GM23338 (cell line): ENCODE measurements around the gene NFIB. TPM values are rescaled to one million over a fixed set of nuclear protein-coding genes. Genes with fewer than 3 reads are reported as not detected.

Source experiments
- ATAC-seq: fragments of 200-7000 bp; cut with Tn5 transposase; 3 replicates; pipeline ENCODE4 v1.9.1; 2020
- DNase-seq: peaks from one replicate; pipeline ENCODE4 v3.0.0-alpha.2; 2015; ENCODE audit warnings: low spot score
- H2AFZ ChIP-seq: fragments of 200-600 bp; sonication (generic); 2 replicates; pipeline ENCODE4 v1.8.0; 2016; ENCODE audit warnings: antibody characterized with exemption, mild to moderate bottlenecking, moderate library complexity
- H3F3A ChIP-seq: fragments of 200-600 bp; sonication (generic); replicated peaks from 2 replicates; pipeline ENCODE4 v1.8.0; 2017; ENCODE audit warnings: antibody characterized with exemption, mixed run types, low read depth
- H3K27ac ChIP-seq: fragments of 200-600 bp; sonication (generic); 2 replicates; pipeline ENCODE4 v1.6.1; 2016; ENCODE audit warnings: low read depth
- H3K27me3 ChIP-seq: fragments of 200-600 bp; sonication (generic); 2 replicates; pipeline ENCODE4 v1.8.0; 2016; ENCODE audit warnings: mild to moderate bottlenecking, mixed run types, moderate library complexity; ENCODE audit not compliant: insufficient read depth
- H3K36me3 ChIP-seq: fragments of 200-600 bp; sonication (generic); 2 replicates; pipeline ENCODE4 v1.8.0; 2016; ENCODE audit warnings: mild to moderate bottlenecking; ENCODE audit not compliant: insufficient read depth
- H3K4me1 ChIP-seq: fragments of 200-600 bp; sonication (generic); 2 replicates; pipeline ENCODE4 v1.8.0; 2016; ENCODE audit warnings: mild to moderate bottlenecking, moderate library complexity; ENCODE audit not compliant: insufficient read depth
- H3K4me2 ChIP-seq: fragments of 200-600 bp; sonication (generic); 2 replicates; pipeline ENCODE4 v1.7.1; 2017; ENCODE audit warnings: mixed run types
- H3K4me3 ChIP-seq: fragments of 200-600 bp; sonication (generic); 2 replicates; pipeline ENCODE4 v1.6.1; 2016; ENCODE audit warnings: mixed run types
- H3K79me2 ChIP-seq: fragments of 200-600 bp; sonication (generic); replicated peaks from 2 replicates; pipeline ENCODE4 v1.8.0; 2017; ENCODE audit warnings: mild to moderate bottlenecking; ENCODE audit not compliant: insufficient read depth
- H3K9me2 ChIP-seq: fragments of 200-600 bp; sonication (generic); 2 replicates; pipeline ENCODE4 v1.8.0; 2017; ENCODE audit not compliant: insufficient read depth
- H4K20me1 ChIP-seq: fragments of 200-600 bp; sonication (generic); replicated peaks from 2 replicates; pipeline ENCODE4 v1.8.0; 2017; ENCODE audit warnings: mild to moderate bottlenecking; ENCODE audit not compliant: insufficient read depth
- H3K27ac Mint-ChIP-seq: 2 replicates; pipeline ENCODE4 v1.8.0; 2020; ENCODE audit warnings: inconsistent platforms, mild to moderate bottlenecking, moderate library complexity, mixed read lengths
- H3K27me3 Mint-ChIP-seq: 3 replicates; pipeline ENCODE4 v1.8.0; 2022; ENCODE audit warnings: low read depth, mild to moderate bottlenecking, moderate library complexity, mixed read lengths, inconsistent platforms; ENCODE audit not compliant: insufficient read depth, poor library complexity
- H3K36me3 Mint-ChIP-seq: 3 replicates; pipeline ENCODE4 v1.8.0; 2021; ENCODE audit warnings: low read depth, mild to moderate bottlenecking, inconsistent platforms, moderate library complexity, mixed read lengths
- H3K4me1 Mint-ChIP-seq: 3 replicates; pipeline ENCODE4 v1.8.0; 2020; ENCODE audit warnings: mild to moderate bottlenecking, inconsistent platforms, mixed read lengths
- H3K4me3 Mint-ChIP-seq: 3 replicates; pipeline ENCODE4 v1.8.0; 2021; ENCODE audit warnings: moderate library complexity, mild to moderate bottlenecking, inconsistent platforms, mixed read lengths
- H3K9me3 Mint-ChIP-seq: 3 replicates; pipeline ENCODE4 v1.8.0; 2020; ENCODE audit warnings: moderate library complexity, mild to moderate bottlenecking, inconsistent platforms, mixed read lengths
- CREB1 ChIP-seq: fragments of 250-450 bp; sonication (Bioruptor Pico); IDR thresholded peaks from 2 replicates; pipeline ENCODE4 v1.5.0; 2020; ENCODE audit warnings: low read depth, mild to moderate bottlenecking, moderate library complexity
- EZH2 ChIP-seq: fragments of 200-600 bp; sonication (generic); IDR thresholded peaks from one replicate; pipeline ENCODE4 v1.8.0; 2017; ENCODE audit warnings: antibody characterized with exemption, mild to moderate bottlenecking, low read depth; ENCODE audit not compliant: unreplicated experiment
- JUNB ChIP-seq: IDR thresholded peaks from one replicate; pipeline ENCODE4 v1.6.1; 2016; ENCODE audit warnings: antibody characterized with exemption; ENCODE audit not compliant: unreplicated experiment
- NANOG ChIP-seq: IDR thresholded peaks from 2 replicates; pipeline ENCODE4 v1.6.1; 2016; ENCODE audit warnings: antibody characterized with exemption, borderline replicate concordance
- POLR2AphosphoS5 ChIP-seq: IDR thresholded peaks from 2 replicates; pipeline ENCODE4 v1.6.1; 2016; ENCODE audit warnings: antibody characterized with exemption, low read depth
- ZNF114 ChIP-seq: fragments of 250-450 bp; sonication (Bioruptor Pico); IDR thresholded peaks from 2 replicates; pipeline ENCODE4 v1.5.0; 2020; ENCODE audit warnings: mild to moderate bottlenecking, moderate library complexity
- polyA plus RNA-seq: library from polyadenylated mRNA; unstranded; fragments of >200 nt; fragmentation: Nextera tagmentation; extraction: Ambion mirVana; gene quantifications from 2 replicates; pipeline ENCODE4 v1.2.1, GENCODE V29; 2016
- total RNA-seq: library from RNA; depleted of rRNA; stranded (reverse); fragments of >200 nt; shearing (Covaris generic); gene quantifications from 2 replicates; pipeline ENCODE4 v1.2.3, GENCODE V29; 2014
- TF ChIP-seq, protein P1 (sequence below): IDR thresholded peaks from 2 replicates; pipeline ENCODE4 v1.6.1; 2016; ENCODE audit warnings: antibody characterized with exemption
- TF ChIP-seq, protein P2 (sequence below), 2 experiments: fragments of 200-600 bp in 1 of 2; sonication (generic) in 1 of 2; conservative IDR thresholded peaks; 2 replicates each; pipeline versions ENCODE4 v1.5.1 to v1.6.1; 2016 to 2017; ENCODE audit warnings: antibody characterized with exemption in 2 of 2, low read depth in 2 of 2, mild to moderate bottlenecking in 2 of 2, moderate library complexity in 1 of 2
- TF ChIP-seq, protein P3 (sequence below): fragments of 250-450 bp; sonication (Bioruptor Pico); IDR thresholded peaks from 2 replicates; pipeline ENCODE4 v1.5.0; 2020; ENCODE audit warnings: mild to moderate bottlenecking, moderate library complexity

The NFIB gene
- total and polyA plus RNA-seq, 2 experiments from 2014 or later = 3.9 to 4.7 TPM

DNA sequence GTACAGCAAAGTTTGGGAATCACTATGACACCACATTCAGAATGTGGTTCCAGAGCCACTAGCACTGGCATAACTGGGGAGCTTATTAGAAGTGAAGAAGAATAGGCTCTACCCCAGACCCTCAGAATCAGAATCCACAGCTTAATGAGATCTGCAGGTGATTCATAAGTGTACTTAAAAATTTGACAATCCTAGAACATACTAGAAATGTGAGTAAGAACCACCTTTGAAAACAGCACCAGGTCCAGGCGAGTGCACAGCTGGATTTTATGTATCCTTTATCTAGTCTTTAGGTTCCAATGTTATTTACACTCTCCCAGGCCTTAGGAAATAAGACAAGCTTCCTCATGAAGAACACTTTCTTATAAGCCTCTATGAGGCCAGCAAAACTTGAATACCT, 149.0 kb downstream of the NFIB start:
- H3K36me3 ChIP-seq = no peaks in the 10 kb centered on the region
- Mint-ChIP-seq H3K9me3 (no peaks in the 10 kb centered on the region), H3K27me3 (no peaks in the 10 kb centered on the region), H3K4me1 (no peaks in the 10 kb centered on the region), H3K36me3 (no peaks in the 10 kb centered on the region), H3K4me3 (no peak overlapping the region), H3K27ac (no peak overlapping the region)
- no peaks in the 10 kb centered on the region for H3K79me2 ChIP-seq
- no peak overlapping the region for H3K27ac ChIP-seq
- H3F3A ChIP-seq = no peaks in the 10 kb centered on the region
- no peaks in the 10 kb centered on the region for H3K4me1 ChIP-seq
- no peak for TF ChIP-seq JUNB
- TF ChIP-seq, protein P1, sequence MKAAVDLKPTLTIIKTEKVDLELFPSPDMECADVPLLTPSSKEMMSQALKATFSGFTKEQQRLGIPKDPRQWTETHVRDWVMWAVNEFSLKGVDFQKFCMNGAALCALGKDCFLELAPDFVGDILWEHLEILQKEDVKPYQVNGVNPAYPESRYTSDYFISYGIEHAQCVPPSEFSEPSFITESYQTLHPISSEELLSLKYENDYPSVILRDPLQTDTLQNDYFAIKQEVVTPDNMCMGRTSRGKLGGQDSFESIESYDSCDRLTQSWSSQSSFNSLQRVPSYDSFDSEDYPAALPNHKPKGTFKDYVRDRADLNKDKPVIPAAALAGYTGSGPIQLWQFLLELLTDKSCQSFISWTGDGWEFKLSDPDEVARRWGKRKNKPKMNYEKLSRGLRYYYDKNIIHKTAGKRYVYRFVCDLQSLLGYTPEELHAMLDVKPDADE = no peak
- TF ChIP-seq EZH2 = no peak
- TF ChIP-seq CREB1 (CRISPR knock-in tag) = no peak
- TF ChIP-seq NANOG = no peak
- TF ChIP-seq POLR2AphosphoS5 = no peak
- TF ChIP-seq, protein P2, sequence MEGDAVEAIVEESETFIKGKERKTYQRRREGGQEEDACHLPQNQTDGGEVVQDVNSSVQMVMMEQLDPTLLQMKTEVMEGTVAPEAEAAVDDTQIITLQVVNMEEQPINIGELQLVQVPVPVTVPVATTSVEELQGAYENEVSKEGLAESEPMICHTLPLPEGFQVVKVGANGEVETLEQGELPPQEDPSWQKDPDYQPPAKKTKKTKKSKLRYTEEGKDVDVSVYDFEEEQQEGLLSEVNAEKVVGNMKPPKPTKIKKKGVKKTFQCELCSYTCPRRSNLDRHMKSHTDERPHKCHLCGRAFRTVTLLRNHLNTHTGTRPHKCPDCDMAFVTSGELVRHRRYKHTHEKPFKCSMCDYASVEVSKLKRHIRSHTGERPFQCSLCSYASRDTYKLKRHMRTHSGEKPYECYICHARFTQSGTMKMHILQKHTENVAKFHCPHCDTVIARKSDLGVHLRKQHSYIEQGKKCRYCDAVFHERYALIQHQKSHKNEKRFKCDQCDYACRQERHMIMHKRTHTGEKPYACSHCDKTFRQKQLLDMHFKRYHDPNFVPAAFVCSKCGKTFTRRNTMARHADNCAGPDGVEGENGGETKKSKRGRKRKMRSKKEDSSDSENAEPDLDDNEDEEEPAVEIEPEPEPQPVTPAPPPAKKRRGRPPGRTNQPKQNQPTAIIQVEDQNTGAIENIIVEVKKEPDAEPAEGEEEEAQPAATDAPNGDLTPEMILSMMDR (conservative IDR thresholded peaks at IDR 0.05; ENCODE audit: low read depth in 2 of 2) = no peak
- no peak for TF ChIP-seq ZNF114 (CRISPR knock-in tag)
- no peak for DNase-seq
- no peak overlapping the region for H2AFZ ChIP-seq
- no peak overlapping the region for H3K4me3 ChIP-seq
- H4K20me1 ChIP-seq = no peaks in the 10 kb centered on the region
- ATAC-seq = no peak
- no peaks in the 10 kb centered on the region for H3K9me2 ChIP-seq
- no peaks in the 10 kb centered on the region for H3K27me3 ChIP-seq
- no peak overlapping the region for H3K4me2 ChIP-seq

DNA sequence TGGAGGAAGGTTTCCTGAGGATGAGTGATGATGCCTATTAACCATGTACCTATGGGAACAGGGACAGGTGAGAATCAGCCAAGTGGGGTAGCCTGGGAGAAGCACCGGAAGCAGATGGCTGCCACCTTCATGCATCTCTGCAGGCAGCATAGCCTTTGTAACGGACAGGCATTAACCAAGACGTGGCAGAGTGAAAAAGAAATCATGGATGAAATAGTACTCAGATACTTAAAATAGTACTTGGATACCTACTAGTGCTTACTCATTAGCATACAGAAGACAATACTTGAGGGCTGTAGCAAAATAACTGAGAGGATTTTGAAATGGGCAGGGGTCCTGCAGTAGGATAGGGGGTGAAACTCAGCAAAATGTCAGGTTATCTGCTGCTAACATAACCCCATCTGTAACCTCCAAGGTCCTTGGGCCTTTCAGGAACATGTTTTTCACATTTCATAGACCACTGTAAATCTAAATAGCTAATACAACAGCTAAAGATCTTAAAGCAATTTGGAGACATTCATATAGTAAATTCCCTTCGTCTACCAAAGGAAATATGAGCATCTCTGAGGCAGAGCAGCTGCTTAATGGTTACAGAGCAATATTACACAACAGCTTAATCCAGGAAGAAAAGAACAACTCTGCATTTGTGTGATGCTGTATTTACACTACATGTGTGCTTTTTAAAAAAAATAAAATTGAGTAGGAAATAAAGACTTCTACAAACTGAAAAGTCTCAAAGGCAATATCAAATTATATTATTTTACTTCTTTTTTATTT, 154.3 kb downstream of the NFIB start:
- Histone ChIP-seq H3K79me2 (no peaks in the 10 kb centered on the region), H3K36me3 (no peaks in the 10 kb centered on the region), H3K4me1 (no peaks in the 10 kb centered on the region), H3F3A (no peaks in the 10 kb centered on the region), H3K27ac (no peak overlapping the region), H3K4me3 (no peak overlapping the region), H2AFZ (no peak overlapping the region), H3K9me2 (no peaks in the 10 kb centered on the region), H4K20me1 (no peaks in the 10 kb centered on the region), H3K4me2 (no peak overlapping the region), H3K27me3 (no peaks in the 10 kb centered on the region)
- Mint-ChIP-seq H3K36me3 (no peaks in the 10 kb centered on the region), H3K4me3 (no peak overlapping the region), H3K27ac (no peak overlapping the region; the same call in 1 of the 2 replicates), H3K27me3 (no peaks in the 10 kb centered on the region), H3K9me3 (no peaks in the 10 kb centered on the region), H3K4me1 (peaks cover 20% of the 10 kb centered on the region)
- ATAC-seq (no peak), DNase-seq (no peak)
- TF ChIP-seq, protein P3, sequence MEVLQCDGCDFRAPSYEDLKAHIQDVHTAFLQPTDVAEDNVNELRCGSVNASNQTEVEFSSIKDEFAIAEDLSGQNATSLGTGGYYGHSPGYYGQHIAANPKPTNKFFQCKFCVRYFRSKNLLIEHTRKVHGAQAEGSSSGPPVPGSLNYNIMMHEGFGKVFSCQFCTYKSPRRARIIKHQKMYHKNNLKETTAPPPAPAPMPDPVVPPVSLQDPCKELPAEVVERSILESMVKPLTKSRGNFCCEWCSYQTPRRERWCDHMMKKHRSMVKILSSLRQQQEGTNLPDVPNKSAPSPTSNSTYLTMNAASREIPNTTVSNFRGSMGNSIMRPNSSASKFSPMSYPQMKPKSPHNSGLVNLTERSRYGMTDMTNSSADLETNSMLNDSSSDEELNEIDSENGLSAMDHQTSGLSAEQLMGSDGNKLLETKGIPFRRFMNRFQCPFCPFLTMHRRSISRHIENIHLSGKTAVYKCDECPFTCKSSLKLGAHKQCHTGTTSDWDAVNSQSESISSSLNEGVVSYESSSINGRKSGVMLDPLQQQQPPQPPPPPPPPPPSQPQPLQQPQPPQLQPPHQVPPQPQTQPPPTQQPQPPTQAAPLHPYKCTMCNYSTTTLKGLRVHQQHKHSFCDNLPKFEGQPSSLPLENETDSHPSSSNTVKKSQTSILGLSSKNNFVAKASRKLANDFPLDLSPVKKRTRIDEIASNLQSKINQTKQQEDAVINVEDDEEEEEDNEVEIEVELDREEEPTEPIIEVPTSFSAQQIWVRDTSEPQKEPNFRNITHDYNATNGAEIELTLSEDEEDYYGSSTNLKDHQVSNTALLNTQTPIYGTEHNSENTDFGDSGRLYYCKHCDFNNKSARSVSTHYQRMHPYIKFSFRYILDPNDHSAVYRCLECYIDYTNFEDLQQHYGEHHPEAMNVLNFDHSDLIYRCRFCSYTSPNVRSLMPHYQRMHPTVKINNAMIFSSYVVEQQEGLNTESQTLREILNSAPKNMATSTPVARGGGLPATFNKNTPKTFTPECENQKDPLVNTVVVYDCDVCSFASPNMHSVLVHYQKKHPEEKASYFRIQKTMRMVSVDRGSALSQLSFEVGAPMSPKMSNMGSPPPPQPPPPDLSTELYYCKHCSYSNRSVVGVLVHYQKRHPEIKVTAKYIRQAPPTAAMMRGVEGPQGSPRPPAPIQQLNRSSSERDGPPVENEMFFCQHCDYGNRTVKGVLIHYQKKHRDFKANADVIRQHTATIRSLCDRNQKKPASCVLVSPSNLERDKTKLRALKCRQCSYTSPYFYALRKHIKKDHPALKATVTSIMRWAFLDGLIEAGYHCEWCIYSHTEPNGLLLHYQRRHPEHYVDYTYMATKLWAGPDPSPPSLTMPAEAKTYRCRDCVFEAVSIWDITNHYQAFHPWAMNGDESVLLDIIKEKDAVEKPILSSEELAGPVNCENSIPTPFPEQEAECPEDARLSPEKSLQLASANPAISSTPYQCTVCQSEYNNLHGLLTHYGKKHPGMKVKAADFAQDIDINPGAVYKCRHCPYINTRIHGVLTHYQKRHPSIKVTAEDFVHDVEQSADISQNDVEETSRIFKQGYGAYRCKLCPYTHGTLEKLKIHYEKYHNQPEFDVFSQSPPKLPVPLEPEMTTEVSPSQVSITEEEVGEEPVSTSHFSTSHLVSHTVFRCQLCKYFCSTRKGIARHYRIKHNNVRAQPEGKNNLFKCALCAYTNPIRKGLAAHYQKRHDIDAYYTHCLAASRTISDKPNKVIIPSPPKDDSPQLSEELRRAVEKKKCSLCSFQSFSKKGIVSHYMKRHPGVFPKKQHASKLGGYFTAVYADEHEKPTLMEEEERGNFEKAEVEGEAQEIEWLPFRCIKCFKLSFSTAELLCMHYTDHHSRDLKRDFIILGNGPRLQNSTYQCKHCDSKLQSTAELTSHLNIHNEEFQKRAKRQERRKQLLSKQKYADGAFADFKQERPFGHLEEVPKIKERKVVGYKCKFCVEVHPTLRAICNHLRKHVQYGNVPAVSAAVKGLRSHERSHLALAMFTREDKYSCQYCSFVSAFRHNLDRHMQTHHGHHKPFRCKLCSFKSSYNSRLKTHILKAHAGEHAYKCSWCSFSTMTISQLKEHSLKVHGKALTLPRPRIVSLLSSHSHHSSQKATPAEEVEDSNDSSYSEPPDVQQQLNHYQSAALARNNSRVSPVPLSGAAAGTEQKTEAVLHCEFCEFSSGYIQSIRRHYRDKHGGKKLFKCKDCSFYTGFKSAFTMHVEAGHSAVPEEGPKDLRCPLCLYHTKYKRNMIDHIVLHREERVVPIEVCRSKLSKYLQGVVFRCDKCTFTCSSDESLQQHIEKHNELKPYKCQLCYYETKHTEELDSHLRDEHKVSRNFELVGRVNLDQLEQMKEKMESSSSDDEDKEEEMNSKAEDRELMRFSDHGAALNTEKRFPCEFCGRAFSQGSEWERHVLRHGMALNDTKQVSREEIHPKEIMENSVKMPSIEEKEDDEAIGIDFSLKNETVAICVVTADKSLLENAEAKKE (CRISPR knock-in tag) = no peak
- TF ChIP-seq POLR2AphosphoS5 (no peak), JUNB (no peak)
